GM12878 (cell line): Measurements from ENCODE around the gene PPP1R27. TPM values are rescaled to one million over a fixed set of nuclear protein-coding genes. Genes with fewer than 3 reads are reported as not detected.

Source experiments
- ATAC-seq: fragments of 200-7000 bp; cut with Tn5 transposase; 3 replicates; pipeline ENCODE4 v1.9.1; 2020; ENCODE audit warnings: mild to moderate bottlenecking, moderate library complexity
- BruUV-seq: library from RNA; stranded (reverse); fragments of 400-500 nt; replicated peaks from 2 replicates; lab custom pipeline; 2021; lab: Mats Ljungman, UMichigan
- CTCF ChIA-PET: fragments of 300-600 bp; sonication (Branson Sonifier 250); formaldehyde crosslinking; extraction: SDS; loops from one replicate; lab custom pipeline; 2021; ENCODE audit warnings: inconsistent platforms; lab: Yijun Ruan, JAX
- POLR2A ChIA-PET: fragments of 350-600 bp; formaldehyde crosslinking; extraction: SDS; loops from one replicate; lab custom pipeline; 2021; ENCODE audit warnings: inconsistent platforms; lab: Charles Lee
- RAD21 ChIA-PET: fragments of 300-600 bp; sonication (Branson Sonifier 250); formaldehyde crosslinking; loops from one replicate; lab custom pipeline; 2023; ENCODE audit warnings: antibody characterized with exemption; ENCODE audit not compliant: unreplicated experiment; lab: Charles Lee
- SMC1A ChIA-PET: fragments of 300-600 bp; sonication (Branson Sonifier 250); formaldehyde crosslinking; loops from one replicate; lab custom pipeline; 2023; ENCODE audit not compliant: unreplicated experiment, uncharacterized antibody; lab: Charles Lee
- DNase-seq: peaks from one replicate; pipeline ENCODE4 v3.0.0-alpha.2; 2011; ENCODE audit warnings: low read depth, low spot score
- FAIRE-seq: peaks from 3 replicates; lab custom pipeline; 2011; peaks lifted over from hg19 to GRCh38; lab: Jason Lieb, UNC
- H2AFZ ChIP-seq: 2 replicates; pipeline ENCODE4 v1.6.0; 2011; ENCODE audit warnings: low read depth, low read length, control low read depth; ENCODE audit not compliant: control insufficient read depth
- H3K27ac ChIP-seq: 2 replicates; pipeline ENCODE4 v1.5.1; 2011; ENCODE audit warnings: control low read depth; ENCODE audit not compliant: control insufficient read depth, insufficient read depth
- H3K27me3 ChIP-seq, 2 experiments: replicated peaks in 1 of 2; 2 replicates each; pipeline versions ENCODE4 v1.6.0 to v1.6.1; 2011; ENCODE audit warnings: low read length in 1 of 2; ENCODE audit not compliant: control insufficient read depth in 2 of 2, insufficient read depth in 2 of 2
- H3K36me3 ChIP-seq, 2 experiments: 2 replicates each; pipeline ENCODE4 v1.5.1; 2011; ENCODE audit warnings: low read length in 1 of 2; ENCODE audit not compliant: control insufficient read depth in 2 of 2, insufficient read depth in 2 of 2
- H3K4me1 ChIP-seq: 2 replicates; pipeline ENCODE4 v1.6.1; 2011; ENCODE audit warnings: mild to moderate bottlenecking, low read length, moderate library complexity, mixed read lengths; ENCODE audit not compliant: control insufficient read depth, insufficient read depth
- H3K4me2 ChIP-seq: 2 replicates; pipeline ENCODE4 v1.6.0; 2011; ENCODE audit warnings: control low read depth; ENCODE audit not compliant: control insufficient read depth, insufficient read depth
- H3K4me3 ChIP-seq: fragments of 200-600 bp; sonication (generic); 2 replicates; pipeline ENCODE4 v1.5.1; 2016
- H3K79me2 ChIP-seq: 2 replicates; pipeline ENCODE4 v1.6.0; 2011; ENCODE audit warnings: low read length; ENCODE audit not compliant: control insufficient read depth, insufficient read depth
- H3K9ac ChIP-seq: 2 replicates; pipeline ENCODE4 v1.8.0; 2011; ENCODE audit warnings: low read length, control low read depth, mixed read lengths; ENCODE audit not compliant: control insufficient read depth, insufficient read depth
- H3K9me3 ChIP-seq: replicated peaks from 3 replicates; pipeline ENCODE4 v1.5.1; 2011; ENCODE audit warnings: mild to moderate bottlenecking, low read length; ENCODE audit not compliant: control insufficient read depth, insufficient read depth
- H4K20me1 ChIP-seq: 2 replicates; pipeline ENCODE4 v1.6.0; 2011; ENCODE audit not compliant: control insufficient read depth, insufficient read depth
- WGBS: methylation state at CpG from one replicate; pipeline ENCODE4 v1.1.6; 2016; ENCODE audit warnings: low lambda C conversion rate; ENCODE audit not compliant: insufficient replicate concordance, insufficient coverage; ENCODE audit errors: missing lambda C conversion rate; 5-methylcytosine and 5-hydroxymethylcytosine counted together
- in situ Hi-C: fragments of 300-500 bp; cut with MboI; formaldehyde crosslinking; loops from 9 replicates; pipeline ENCODE4 v1.14.3; 2018; ENCODE audit warnings: mixed read lengths
- intact Hi-C: fragments of 100-400 bp; cut with micrococcal nuclease; formaldehyde crosslinking; loops from one replicate; pipeline ENCODE4 v1.14.2; 2022; ENCODE audit not compliant: unreplicated experiment
- polyA plus RNA-seq, 11 experiments: library from polyadenylated mRNA; depleted of rRNA in 4 of 11; unstranded in 6 of 11; stranded (reverse) in 5 of 11; fragments of >200 nt; fragmentation: Nextera tagmentation in 4 of 11; fragmentation: Illumina TruSeq in 1 of 11; extraction: Ambion mirVana in 4 of 11; extraction: Trizol in 1 of 11; gene quantifications; 1 replicate in 1 of 11; 2 replicates in 10 of 11; pipeline versions ENCODE4 v1.2.1 to v1.2.3, GENCODE V29; 2011 to 2016; ENCODE audit warnings: inconsistent platforms in 2 of 11, missing spikeins in 2 of 11, low read depth in 1 of 11
- total RNA-seq, 4 experiments: library from RNA; depleted of rRNA in 3 of 4; stranded (reverse); fragments of >200 nt in 3 of 4; fragmentation: Illumina TruSeq in 1 of 4; extraction: Trizol in 1 of 4; gene quantifications; 2 replicates each; pipeline versions ENCODE4 v1.2.1 to v1.2.3, GENCODE V29; 2013 to 2021
- TF ChIP-seq, protein P1 (sequence below), 3 experiments: IDR thresholded peaks in 2 of 3; conservative IDR thresholded peaks in 1 of 3; 2 replicates each; pipeline ENCODE4 v1.5.1; 2011; ENCODE audit warnings: low read depth in 3 of 3, low read length in 3 of 3, mild to moderate bottlenecking in 3 of 3, control low read depth in 2 of 3, moderate library complexity in 2 of 3, inconsistent platforms in 1 of 3, mixed read lengths in 1 of 3; ENCODE audit not compliant: control insufficient read depth in 2 of 3, insufficient read depth in 1 of 3; ENCODE audit errors: extremely low read depth in 1 of 3
- TF ChIP-seq, protein P2 (sequence below): fragments of 450-650 bp; IDR thresholded peaks from 2 replicates; pipeline ENCODE4 v1.6.1; 2017; ENCODE audit warnings: mild to moderate bottlenecking, moderate library complexity

Gene PPP1R27
- total and polyA plus RNA-seq, 10 of the 15 experiments (the other 5 are each of a cell fraction or from before 2014, with no cell fraction given), result 0.17 to 1.6 (median 0.49) TPM; not detected in 3

DNA sequence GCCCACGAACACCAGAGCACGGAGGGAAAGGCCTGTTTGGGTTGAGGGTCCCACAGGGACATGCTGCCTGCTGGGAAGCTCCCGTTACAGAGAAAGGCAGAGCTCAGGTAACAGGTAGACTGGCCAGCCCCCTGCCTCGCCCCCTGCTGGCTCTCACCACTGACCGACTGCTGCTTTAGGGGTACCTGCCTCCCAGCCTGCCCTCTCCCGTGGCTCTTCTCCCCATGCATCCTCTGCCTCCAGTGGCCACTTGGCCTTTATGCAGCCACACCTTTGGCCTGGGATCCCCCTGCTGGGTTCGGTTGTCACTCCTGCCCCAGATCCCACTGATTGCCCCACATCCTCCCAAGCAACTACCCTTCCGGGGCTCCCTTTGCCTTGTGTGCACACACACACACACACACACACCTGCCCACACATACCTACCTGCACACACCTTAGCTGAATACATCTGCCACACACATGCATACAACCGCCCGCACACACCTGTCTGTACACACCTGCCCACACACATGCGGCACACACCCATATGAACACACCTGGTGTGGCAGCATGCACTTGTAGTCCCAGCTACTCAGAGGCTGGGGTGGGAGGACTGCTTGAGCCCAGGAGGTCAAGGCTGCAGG, 8.9 kb downstream of the PPP1R27 start:
- in situ Hi-C loops, result no loop called here
- WGBS, result 74% methylated on average over 11 of the region's 11 CpGs
- no TSS peak for BruUV-seq

More for the DNA sequence above, 8.9 kb downstream of the PPP1R27 start:
- ChIA-PET RAD21 (no interaction called here), CTCF (interaction anchor here (1.4 kb wide), 1 partner anchor 90 kb away, joined by 5 read pairs; no protein-coding TSS in a partner anchor), POLR2A (no interaction called here), SMC1A (no interaction called here)
- Histone ChIP-seq H3K4me1 (no peaks in the 10 kb centered on the region), H4K20me1 (no peaks in the 10 kb centered on the region), H3K9me3 (no peaks in the 10 kb centered on the region), H3K79me2 (no peaks in the 10 kb centered on the region), H2AFZ (no peak overlapping the region), H3K4me2 (no peak overlapping the region), H3K4me3 (no peak overlapping the region), H3K36me3 (no peaks in the 10 kb centered on the region), H3K27me3 (no peaks in the 10 kb centered on the region), H3K9ac (no peak overlapping the region), H3K27ac (no peak overlapping the region)
- intact Hi-C loops, result no loop called here
- no peak for FAIRE-seq
- ATAC-seq, result peak; percentile 37; the same call in 1 of the 3 replicates
- no peak for DNase-seq
- TF ChIP-seq, protein P1, sequence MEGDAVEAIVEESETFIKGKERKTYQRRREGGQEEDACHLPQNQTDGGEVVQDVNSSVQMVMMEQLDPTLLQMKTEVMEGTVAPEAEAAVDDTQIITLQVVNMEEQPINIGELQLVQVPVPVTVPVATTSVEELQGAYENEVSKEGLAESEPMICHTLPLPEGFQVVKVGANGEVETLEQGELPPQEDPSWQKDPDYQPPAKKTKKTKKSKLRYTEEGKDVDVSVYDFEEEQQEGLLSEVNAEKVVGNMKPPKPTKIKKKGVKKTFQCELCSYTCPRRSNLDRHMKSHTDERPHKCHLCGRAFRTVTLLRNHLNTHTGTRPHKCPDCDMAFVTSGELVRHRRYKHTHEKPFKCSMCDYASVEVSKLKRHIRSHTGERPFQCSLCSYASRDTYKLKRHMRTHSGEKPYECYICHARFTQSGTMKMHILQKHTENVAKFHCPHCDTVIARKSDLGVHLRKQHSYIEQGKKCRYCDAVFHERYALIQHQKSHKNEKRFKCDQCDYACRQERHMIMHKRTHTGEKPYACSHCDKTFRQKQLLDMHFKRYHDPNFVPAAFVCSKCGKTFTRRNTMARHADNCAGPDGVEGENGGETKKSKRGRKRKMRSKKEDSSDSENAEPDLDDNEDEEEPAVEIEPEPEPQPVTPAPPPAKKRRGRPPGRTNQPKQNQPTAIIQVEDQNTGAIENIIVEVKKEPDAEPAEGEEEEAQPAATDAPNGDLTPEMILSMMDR (IDR thresholded peaks at IDR 0.05 in 2 of 3, conservative IDR thresholded peaks at IDR 0.05 in 1 of 3; ENCODE audit: control insufficient read depth in 2 of 3, extremely low read depth in 1 of 3, insufficient read depth in 1 of 3, low read depth in 3 of 3, low read length in 3 of 3), result 0 out of 6 replicates have a peak, but pooled peaks of 2 of the 3 experiments have one; percentile 4 to 10
- TF ChIP-seq, protein P2, sequence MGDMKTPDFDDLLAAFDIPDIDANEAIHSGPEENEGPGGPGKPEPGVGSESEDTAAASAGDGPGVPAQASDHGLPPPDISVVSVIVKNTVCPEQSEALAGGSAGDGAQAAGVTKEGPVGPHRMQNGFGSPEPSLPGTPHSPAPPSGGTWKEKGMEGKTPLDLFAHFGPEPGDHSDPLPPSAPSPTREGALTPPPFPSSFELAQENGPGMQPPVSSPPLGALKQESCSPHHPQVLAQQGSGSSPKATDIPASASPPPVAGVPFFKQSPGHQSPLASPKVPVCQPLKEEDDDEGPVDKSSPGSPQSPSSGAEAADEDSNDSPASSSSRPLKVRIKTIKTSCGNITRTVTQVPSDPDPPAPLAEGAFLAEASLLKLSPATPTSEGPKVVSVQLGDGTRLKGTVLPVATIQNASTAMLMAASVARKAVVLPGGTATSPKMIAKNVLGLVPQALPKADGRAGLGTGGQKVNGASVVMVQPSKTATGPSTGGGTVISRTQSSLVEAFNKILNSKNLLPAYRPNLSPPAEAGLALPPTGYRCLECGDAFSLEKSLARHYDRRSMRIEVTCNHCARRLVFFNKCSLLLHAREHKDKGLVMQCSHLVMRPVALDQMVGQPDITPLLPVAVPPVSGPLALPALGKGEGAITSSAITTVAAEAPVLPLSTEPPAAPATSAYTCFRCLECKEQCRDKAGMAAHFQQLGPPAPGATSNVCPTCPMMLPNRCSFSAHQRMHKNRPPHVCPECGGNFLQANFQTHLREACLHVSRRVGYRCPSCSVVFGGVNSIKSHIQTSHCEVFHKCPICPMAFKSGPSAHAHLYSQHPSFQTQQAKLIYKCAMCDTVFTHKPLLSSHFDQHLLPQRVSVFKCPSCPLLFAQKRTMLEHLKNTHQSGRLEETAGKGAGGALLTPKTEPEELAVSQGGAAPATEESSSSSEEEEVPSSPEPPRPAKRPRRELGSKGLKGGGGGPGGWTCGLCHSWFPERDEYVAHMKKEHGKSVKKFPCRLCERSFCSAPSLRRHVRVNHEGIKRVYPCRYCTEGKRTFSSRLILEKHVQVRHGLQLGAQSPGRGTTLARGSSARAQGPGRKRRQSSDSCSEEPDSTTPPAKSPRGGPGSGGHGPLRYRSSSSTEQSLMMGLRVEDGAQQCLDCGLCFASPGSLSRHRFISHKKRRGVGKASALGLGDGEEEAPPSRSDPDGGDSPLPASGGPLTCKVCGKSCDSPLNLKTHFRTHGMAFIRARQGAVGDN, result no peak
